GM12874 (cell line): ENCODE results near the gene FOXE1.

ENCODE experiments used
- CTCF ChIP-seq: IDR thresholded peaks from 2 replicates; pipeline ENCODE4 v1.5.1; 2011; ENCODE audit warnings: low read depth, mild to moderate bottlenecking, control low read depth, low read length, moderate library complexity; ENCODE audit not compliant: insufficient read depth

FOXE1 gene

GRCh38 chr9:97858393-97858713 is 5.3 kb downstream of the FOXE1 start:
- TF ChIP-seq CTCF = no peak

- TF ChIP-seq CTCF = no peak
Measured at GRCh38 chr9:97858826-97859225, 5.8 kb downstream of the FOXE1 start.

GRCh38 chr9:97859346-97859745 is 6.3 kb downstream of the FOXE1 start:
- TF ChIP-seq CTCF = no peak

GRCh38 chr9:97860451-97861147 is 7.6 kb downstream of the FOXE1 start:
- TF ChIP-seq CTCF = no peak

- no peak for TF ChIP-seq CTCF
Measured at GRCh38 chr9:97861148-97861475, 8.1 kb downstream of the FOXE1 start.

GRCh38 chr9:97863314-97863713 is 10.3 kb downstream of the FOXE1 start:
- no peak for TF ChIP-seq CTCF

GRCh38 chr9:97864396-97864795 is 11.4 kb downstream of the FOXE1 start:
- no peak for TF ChIP-seq CTCF

- no peak for TF ChIP-seq CTCF
Measured at GRCh38 chr9:97866300-97866699, 13.3 kb downstream of the FOXE1 start.
